PC-9 (cell line): ENCODE measurements around the gene MED13L. TPM values are rescaled to one million over a fixed set of nuclear protein-coding genes. Genes with fewer than 3 reads are reported as not detected.

ENCODE experiments used
- BruUV-seq: library from RNA; stranded (reverse); fragments of 400-500 nt; replicated peaks from 2 replicates; lab custom pipeline; 2021; lab: Mats Ljungman, UMichigan
- CTCF ChIA-PET: fragments of 300-600 bp; sonication (Branson Sonifier 250); formaldehyde crosslinking; loops from one replicate; lab custom pipeline; 2022; ENCODE audit warnings: antibody characterized with exemption; lab: Charles Lee
- POLR2A ChIA-PET: fragments of 300-600 bp; sonication (Branson Sonifier 250); formaldehyde crosslinking; loops from one replicate; lab custom pipeline; 2022; ENCODE audit warnings: antibody characterized with exemption; ENCODE audit not compliant: unreplicated experiment; lab: Charles Lee
- DNase-seq, 2 experiments: peaks; one replicate each; pipeline versions ENCODE4 v3.0.0 to v3.0.0-alpha.2; 2015 to 2022; ENCODE audit warnings: mixed read lengths in 1 of 2
- H2AFZ ChIP-seq: fragments of 200-600 bp; sonication (generic); 2 replicates; pipeline ENCODE4 v1.8.1; 2017; ENCODE audit warnings: antibody characterized with exemption
- H3F3A ChIP-seq: fragments of 200-600 bp; sonication (generic); 2 replicates; pipeline ENCODE4 v1.8.1; 2017; ENCODE audit warnings: antibody characterized with exemption, mild to moderate bottlenecking, low read depth; ENCODE audit not compliant: insufficient read depth
- H3K27ac ChIP-seq: fragments of 200-600 bp; sonication (generic); 2 replicates; pipeline ENCODE4 v1.6.1; 2016; ENCODE audit warnings: mixed run types
- H3K27me3 ChIP-seq: fragments of 200-600 bp; sonication (generic); 2 replicates; pipeline ENCODE4 v1.6.1; 2016; ENCODE audit warnings: low read depth, mixed run types; ENCODE audit not compliant: insufficient read depth
- H3K36me3 ChIP-seq: fragments of 200-600 bp; sonication (generic); 2 replicates; pipeline ENCODE4 v1.6.1; 2016; ENCODE audit warnings: low read depth, mixed run types
- H3K4me1 ChIP-seq: fragments of 200-600 bp; sonication (generic); replicated peaks from 2 replicates; pipeline ENCODE4 v1.6.1; 2016; ENCODE audit warnings: mixed run types; ENCODE audit not compliant: insufficient read depth
- H3K4me2 ChIP-seq: fragments of 200-600 bp; sonication (generic); 2 replicates; pipeline ENCODE4 v1.6.1; 2017; ENCODE audit warnings: mixed run types
- H3K4me3 ChIP-seq: fragments of 200-600 bp; sonication (generic); 2 replicates; pipeline ENCODE4 v1.6.1; 2016; ENCODE audit warnings: mixed run types
- H3K79me2 ChIP-seq: fragments of 200-600 bp; sonication (generic); 2 replicates; pipeline ENCODE4 v1.6.1; 2017; ENCODE audit warnings: low read depth, mixed run types
- H3K9me2 ChIP-seq: fragments of 200-600 bp; sonication (generic); 2 replicates; pipeline ENCODE4 v1.8.1; 2017; ENCODE audit warnings: mild to moderate bottlenecking; ENCODE audit not compliant: insufficient read depth
- H3K9me3 ChIP-seq: fragments of 200-600 bp; sonication (generic); 2 replicates; pipeline ENCODE4 v1.8.1; 2016; ENCODE audit warnings: low read depth; ENCODE audit not compliant: insufficient read depth
- H4K20me1 ChIP-seq: fragments of 200-600 bp; sonication (generic); 2 replicates; pipeline ENCODE4 v1.8.1; 2017; ENCODE audit not compliant: insufficient read depth
- CTCF ChIP-seq: fragments of 200-600 bp; sonication (generic); conservative IDR thresholded peaks from 2 replicates; pipeline ENCODE4 v1.6.1; 2017; ENCODE audit warnings: mixed run types, antibody characterized with exemption, mild to moderate bottlenecking, moderate library complexity
- EZH2 ChIP-seq: fragments of 200-600 bp; sonication (generic); IDR thresholded peaks from 2 replicates; pipeline ENCODE4 v1.8.0; 2017; ENCODE audit warnings: antibody characterized with exemption, low read depth
- intact Hi-C: fragments of 100-400 bp; cut with micrococcal nuclease; formaldehyde crosslinking; loops from one replicate; pipeline ENCODE4 v1.10.0; 2022; ENCODE audit not compliant: unreplicated experiment
- total RNA-seq: library from RNA; stranded (reverse); gene quantifications from 2 replicates; pipeline ENCODE4 v1.2.3, GENCODE V29; 2021

The MED13L gene
- total RNA-seq, 1 experiment from 2014 or later = 89.5 TPM

DNA sequence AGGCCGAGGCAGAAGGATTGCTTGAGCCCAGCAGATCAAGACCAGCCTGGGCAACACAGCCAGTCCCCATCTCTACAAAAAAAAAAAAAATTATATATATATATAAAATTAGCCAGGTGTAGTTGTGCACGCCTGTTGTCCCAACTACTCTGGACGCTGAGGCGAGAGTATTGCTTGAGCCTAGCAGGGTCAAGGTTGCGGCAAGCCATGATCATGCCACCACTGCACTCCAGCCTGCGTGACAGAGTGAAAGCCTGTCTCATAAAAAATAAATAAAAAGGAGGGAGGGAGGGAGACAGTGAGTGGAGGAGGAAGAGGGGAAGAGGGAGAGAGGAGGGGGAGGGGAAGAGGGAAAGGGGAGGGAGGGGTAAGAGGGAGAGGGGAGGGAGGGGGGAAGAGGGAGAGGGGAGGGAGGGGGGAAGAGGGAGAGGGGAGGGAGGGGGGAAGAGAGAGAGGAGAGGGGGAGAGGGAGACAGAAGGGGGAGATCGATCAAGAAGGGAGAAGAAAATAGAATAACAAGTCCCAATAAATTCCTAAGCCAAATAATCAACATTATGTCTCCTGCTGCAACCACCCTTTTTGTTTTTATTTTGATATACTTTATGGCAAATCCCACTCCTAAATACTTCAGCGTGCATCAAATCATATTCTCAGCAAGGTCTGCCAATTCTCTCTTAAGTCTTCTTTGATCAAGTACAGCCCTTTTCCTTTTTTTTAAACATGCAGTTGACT lies 163.9 kb downstream of the MED13L start:
- no peaks in the 10 kb centered on the region for H3K9me3 ChIP-seq
- no peak overlapping the region for H3K27ac ChIP-seq
- BruUV-seq = no TSS peak
- H2AFZ ChIP-seq = no peak overlapping the region
- no peak for DNase-seq
- H3K4me3 ChIP-seq = no peak overlapping the region
- intact Hi-C loops = no loop called here
- no peak for TF ChIP-seq EZH2
- TF ChIP-seq CTCF = no peak
- no peaks in the 10 kb centered on the region for H3K27me3 ChIP-seq
- no peaks in the 10 kb centered on the region for H3K9me2 ChIP-seq
- H3K4me1 ChIP-seq = peaks cover 7% of the 10 kb centered on the region; the same call in 1 of the 2 replicates
- peaks cover 83% of the 10 kb centered on the region for H3K79me2 ChIP-seq
- CTCF ChIA-PET = no interaction called here
- no peaks in the 10 kb centered on the region for H3K36me3 ChIP-seq
- H3K4me2 ChIP-seq = no peak overlapping the region
- POLR2A ChIA-PET = no interaction called here
- peaks cover 7% of the 10 kb centered on the region for H3F3A ChIP-seq
- H4K20me1 ChIP-seq = peaks cover 57% of the 10 kb centered on the region

DNA sequence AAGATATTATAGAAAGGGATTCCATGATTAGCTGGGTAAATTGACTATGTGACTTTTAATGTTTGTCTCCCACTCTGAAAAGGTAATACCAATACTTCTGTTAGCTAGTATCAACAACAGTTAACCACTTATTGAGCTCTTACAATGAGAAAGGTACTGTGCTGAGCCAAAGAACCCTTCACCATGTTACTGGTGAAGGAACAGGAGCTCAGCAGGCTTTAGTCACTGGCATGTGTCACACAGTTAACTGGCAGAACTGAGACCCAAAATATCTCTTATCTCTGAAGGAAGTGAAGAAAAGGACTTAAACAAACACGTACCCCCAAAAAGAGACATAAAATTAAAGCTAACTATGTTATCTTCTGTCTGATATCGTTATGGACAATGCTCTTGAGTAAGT lies 170.6 kb downstream of the MED13L start:
- no peak for DNase-seq
- no peak overlapping the region for H3K4me3 ChIP-seq
- no TSS peak for BruUV-seq
- no peaks in the 10 kb centered on the region; the same call in 1 of the 2 replicates for H3F3A ChIP-seq
- no peak overlapping the region for H3K4me2 ChIP-seq
- TF ChIP-seq EZH2 (no peak), CTCF (no peak)
- no peaks in the 10 kb centered on the region for H3K9me2 ChIP-seq
- no peak overlapping the region for H3K27ac ChIP-seq
- intact Hi-C loops = no loop called here
- peaks cover 43% of the 10 kb centered on the region for H3K79me2 ChIP-seq
- H2AFZ ChIP-seq = no peak overlapping the region
- CTCF ChIA-PET = no interaction called here
- H4K20me1 ChIP-seq = peaks cover 11% of the 10 kb centered on the region; the same call in 1 of the 2 replicates
- H3K27me3 ChIP-seq = no peaks in the 10 kb centered on the region
- no peaks in the 10 kb centered on the region for H3K36me3 ChIP-seq
- POLR2A ChIA-PET = interaction anchor here (0.6 to 0.7 kb wide), 3 partner anchors 10 to 98 kb away, joined by 3 to 14 read pairs (median 6); no protein-coding TSS in a partner anchor
- H3K9me3 ChIP-seq = no peaks in the 10 kb centered on the region
- H3K4me1 ChIP-seq = no peaks in the 10 kb centered on the region

DNA sequence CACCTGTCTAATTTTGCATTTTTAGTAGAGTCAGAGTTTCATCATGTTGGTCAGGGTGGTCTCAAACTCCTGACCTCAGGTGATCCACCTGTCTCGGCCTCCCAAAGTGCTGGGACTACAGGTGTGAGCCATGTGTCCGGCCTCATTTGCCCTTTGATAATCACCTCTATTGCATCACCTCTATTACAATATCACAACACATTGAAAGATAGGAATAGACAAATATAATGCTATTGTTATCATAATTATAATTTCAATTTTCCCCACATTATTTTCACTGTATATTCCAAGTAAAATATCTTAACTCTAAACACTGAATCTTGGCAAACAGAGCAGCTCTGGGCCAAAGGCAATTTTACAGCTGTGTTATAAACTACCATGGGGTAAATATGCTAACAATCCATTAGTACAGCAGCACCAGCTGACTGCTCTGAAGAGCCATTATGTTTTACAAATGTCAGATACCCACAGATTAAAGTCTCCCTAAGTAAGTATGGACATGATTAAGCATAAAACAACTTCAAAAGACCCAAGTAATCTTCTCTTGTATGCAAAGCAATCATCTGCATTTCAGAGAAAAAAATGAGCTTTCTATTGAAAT lies 173.2 kb downstream of the MED13L start:
- intact Hi-C loops = no loop called here
- H2AFZ ChIP-seq = no peak overlapping the region
- no peaks in the 10 kb centered on the region; the same call in 1 of the 2 replicates for H3F3A ChIP-seq
- no peak overlapping the region for H3K4me2 ChIP-seq
- POLR2A ChIA-PET = no interaction called here
- no peaks in the 10 kb centered on the region for H3K36me3 ChIP-seq
- BruUV-seq = no TSS peak
- DNase-seq = no peak
- H3K27ac ChIP-seq = no peak overlapping the region
- CTCF ChIA-PET = no interaction called here
- no peaks in the 10 kb centered on the region for H3K9me3 ChIP-seq
- H3K4me1 ChIP-seq = no peaks in the 10 kb centered on the region
- TF ChIP-seq CTCF = no peak
- TF ChIP-seq EZH2 = no peak
- peaks cover 13% of the 10 kb centered on the region; the same call in 1 of the 2 replicates for H4K20me1 ChIP-seq
- no peak overlapping the region for H3K4me3 ChIP-seq
- H3K27me3 ChIP-seq = no peaks in the 10 kb centered on the region
- H3K9me2 ChIP-seq = no peaks in the 10 kb centered on the region
- peaks cover 37% of the 10 kb centered on the region for H3K79me2 ChIP-seq
